AG04450 (cell line): ENCODE results near the gene REXO4. TPM values are rescaled to one million over a fixed set of nuclear protein-coding genes. Genes with fewer than 3 reads are reported as not detected.

ENCODE experiments used
- CTCF ChIA-PET: fragments of 300-600, 350-600 bp; formaldehyde crosslinking; extraction: SDS; loops from one replicate; lab custom pipeline; 2022; ENCODE audit warnings: antibody characterized with exemption, inconsistent platforms; lab: Charles Lee
- POLR2A ChIA-PET: fragments of 350-600 bp; formaldehyde crosslinking; extraction: SDS; loops from one replicate; lab custom pipeline; 2021; ENCODE audit warnings: antibody characterized with exemption, inconsistent platforms; lab: Yijun Ruan, JAX
- DNase-seq: peaks from one replicate; pipeline ENCODE4 v3.0.0-alpha.2; 2011; ENCODE audit warnings: low read depth, low spot score
- H3K27ac ChIP-seq: one replicate; pipeline ENCODE4 v1.5.1; 2012; ENCODE audit warnings: low read depth, low read length, control low read depth
- H3K27me3 ChIP-seq: one replicate; pipeline ENCODE4 v1.6.0; 2012; ENCODE audit warnings: low read length; ENCODE audit not compliant: control insufficient read depth, insufficient read depth
- H3K4me3 ChIP-seq: 2 replicates; pipeline ENCODE4 v1.5.1; 2011; ENCODE audit warnings: mild to moderate bottlenecking, low read depth, low read length, control low read depth
- H3K9me3 ChIP-seq: 2 replicates; pipeline ENCODE4 v1.5.1; 2012; ENCODE audit warnings: low read length; ENCODE audit not compliant: control insufficient read depth, insufficient read depth
- CTCF ChIP-seq: IDR thresholded peaks from 2 replicates; pipeline ENCODE4 v1.5.1; 2011; ENCODE audit warnings: low read depth, low read length, control low read depth, inconsistent platforms
- polyA plus RNA-seq: library from polyadenylated mRNA; depleted of rRNA; stranded (reverse); fragments of >200 nt; gene quantifications from 2 replicates; pipeline ENCODE4 v1.2.3, GENCODE V29; 2011

The REXO4 gene
- polyA plus RNA-seq, 1 experiment = 21.0 TPM

- Histone ChIP-seq H3K27me3 (peaks cover 43% of the 10 kb centered on the region), H3K4me3 (no peak overlapping the region), H3K27ac (no peak overlapping the region), H3K9me3 (no peaks in the 10 kb centered on the region; the same call in 1 of the 2 replicates)
- ChIA-PET CTCF (interaction anchor here (1.6 kb wide), 1 partner anchor 15 kb away, joined by 3 read pairs; no protein-coding TSS in a partner anchor), POLR2A (no interaction called here)
- no peak for TF ChIP-seq CTCF
- DNase-seq = no peak
Observed at GRCh38 chr9:133443982-133444381, 26.2 kb upstream of the REXO4 start.

GRCh38 chr9:133443248-133443647, 25.4 kb upstream of the REXO4 start:
- Histone ChIP-seq H3K4me3 (no peak overlapping the region), H3K27me3 (peaks cover 43% of the 10 kb centered on the region), H3K27ac (no peak overlapping the region), H3K9me3 (no peaks in the 10 kb centered on the region; the same call in 1 of the 2 replicates)
- no peak for DNase-seq
- TF ChIP-seq CTCF = no peak
- CTCF ChIA-PET = no interaction called here
- POLR2A ChIA-PET = no interaction called here

GRCh38 chr9:133441571-133441970, 23.8 kb upstream of the REXO4 start:
- H3K27me3 ChIP-seq = peaks cover 48% of the 10 kb centered on the region
- H3K9me3 ChIP-seq = no peaks in the 10 kb centered on the region; the same call in 1 of the 2 replicates
- no peak overlapping the region for H3K4me3 ChIP-seq
- TF ChIP-seq CTCF = no peak
- no peak for DNase-seq
- H3K27ac ChIP-seq = no peak overlapping the region
- POLR2A ChIA-PET = no interaction called here
- CTCF ChIA-PET = no interaction called here

- CTCF ChIA-PET = no interaction called here
Observed at GRCh38 chr9:133440874-133441273, 23.1 kb upstream of the REXO4 start.

GRCh38 chr9:133439337-133439736, 21.5 kb upstream of the REXO4 start:
- no peak for TF ChIP-seq CTCF
- H3K9me3 ChIP-seq = no peaks in the 10 kb centered on the region; the same call in 1 of the 2 replicates
- no peak overlapping the region for H3K4me3 ChIP-seq
- POLR2A ChIA-PET = no interaction called here
- CTCF ChIA-PET = interaction anchor here (0.6 kb wide), 1 partner anchor 159 kb away, joined by 3 read pairs; no protein-coding TSS in a partner anchor
- peaks cover 34% of the 10 kb centered on the region for H3K27me3 ChIP-seq
- no peak for DNase-seq
- no peak overlapping the region for H3K27ac ChIP-seq

More at GRCh38 chr9:133440874-133441273, 23.1 kb upstream of the REXO4 start:
- DNase-seq = no peak
- no peaks in the 10 kb centered on the region; the same call in 1 of the 2 replicates for H3K9me3 ChIP-seq
- H3K4me3 ChIP-seq = no peak overlapping the region
- POLR2A ChIA-PET = no interaction called here
- no peak overlapping the region for H3K27ac ChIP-seq
- TF ChIP-seq CTCF = no peak
- peaks cover 45% of the 10 kb centered on the region for H3K27me3 ChIP-seq
